HCT116 (cell line): ENCODE data around the gene LILRB1.

Source experiments
- EGR1 ChIP-seq: IDR thresholded peaks from 2 replicates; pipeline ENCODE4 v1.6.1; 2012; ENCODE audit warnings: low read depth
- ELF1 ChIP-seq: IDR thresholded peaks from 2 replicates; pipeline ENCODE4 v1.6.1; 2012; ENCODE audit warnings: low read depth, borderline replicate concordance
- EZH2 ChIP-seq: fragments of 200-600 bp; sonication (generic); IDR thresholded peaks from 2 replicates; pipeline ENCODE4 v1.6.1; 2017; ENCODE audit warnings: antibody characterized with exemption, mixed run types
- MAX ChIP-seq: IDR thresholded peaks from 2 replicates; pipeline ENCODE4 v1.6.1; 2012
- SRF ChIP-seq: IDR thresholded peaks from 2 replicates; pipeline ENCODE4 v1.6.1; 2012; ENCODE audit warnings: low read depth
- ZFX ChIP-seq: fragments of 450-650 bp; IDR thresholded peaks from 2 replicates; pipeline ENCODE4 v1.6.1; 2017
- ZNF274 ChIP-seq: fragments of 200-500 bp; sonication (Bioruptor generic); IDR thresholded peaks from 2 replicates; pipeline ENCODE4 v1.6.1; 2014; ENCODE audit warnings: mild to moderate bottlenecking, low read depth, low read length, inconsistent platforms
- TF ChIP-seq, protein P1 (sequence below), 3 experiments: fragments of 200-600 bp in 1 of 3; sonication (generic) in 1 of 3; IDR thresholded peaks in 2 of 3; conservative IDR thresholded peaks in 1 of 3; 2 replicates each; pipeline ENCODE4 v1.5.1; 2012 to 2017; ENCODE audit warnings: low read depth in 2 of 3, low read length in 2 of 3, antibody characterized with exemption in 1 of 3, borderline replicate concordance in 1 of 3, control low read depth in 1 of 3, mild to moderate bottlenecking in 1 of 3, mixed read lengths in 1 of 3, mixed run types in 1 of 3, moderate library complexity in 1 of 3; ENCODE audit not compliant: insufficient read depth in 1 of 3

DNA sequence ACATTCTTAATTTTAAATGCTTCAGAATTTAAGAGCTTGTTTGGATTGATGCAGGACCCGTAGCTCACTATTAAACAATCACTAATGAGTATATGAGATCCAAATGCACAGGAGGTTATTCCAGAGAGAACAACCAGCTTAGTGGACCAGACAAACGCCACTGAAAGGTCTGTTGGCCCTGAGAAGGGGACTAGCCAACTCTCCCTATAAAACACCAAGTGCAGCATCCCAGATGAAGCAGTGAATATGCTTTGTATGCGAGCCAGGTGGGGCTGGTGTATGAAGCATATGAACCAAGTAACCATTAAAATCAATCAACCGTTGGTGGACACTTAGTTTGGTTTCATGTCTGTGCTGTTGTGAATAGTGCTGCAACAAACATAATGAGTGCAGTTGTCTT, 9.8 kb upstream of the LILRB1 start:
- TF ChIP-seq, protein P1, sequence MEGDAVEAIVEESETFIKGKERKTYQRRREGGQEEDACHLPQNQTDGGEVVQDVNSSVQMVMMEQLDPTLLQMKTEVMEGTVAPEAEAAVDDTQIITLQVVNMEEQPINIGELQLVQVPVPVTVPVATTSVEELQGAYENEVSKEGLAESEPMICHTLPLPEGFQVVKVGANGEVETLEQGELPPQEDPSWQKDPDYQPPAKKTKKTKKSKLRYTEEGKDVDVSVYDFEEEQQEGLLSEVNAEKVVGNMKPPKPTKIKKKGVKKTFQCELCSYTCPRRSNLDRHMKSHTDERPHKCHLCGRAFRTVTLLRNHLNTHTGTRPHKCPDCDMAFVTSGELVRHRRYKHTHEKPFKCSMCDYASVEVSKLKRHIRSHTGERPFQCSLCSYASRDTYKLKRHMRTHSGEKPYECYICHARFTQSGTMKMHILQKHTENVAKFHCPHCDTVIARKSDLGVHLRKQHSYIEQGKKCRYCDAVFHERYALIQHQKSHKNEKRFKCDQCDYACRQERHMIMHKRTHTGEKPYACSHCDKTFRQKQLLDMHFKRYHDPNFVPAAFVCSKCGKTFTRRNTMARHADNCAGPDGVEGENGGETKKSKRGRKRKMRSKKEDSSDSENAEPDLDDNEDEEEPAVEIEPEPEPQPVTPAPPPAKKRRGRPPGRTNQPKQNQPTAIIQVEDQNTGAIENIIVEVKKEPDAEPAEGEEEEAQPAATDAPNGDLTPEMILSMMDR (IDR thresholded peaks at IDR 0.05 in 2 of 3, conservative IDR thresholded peaks at IDR 0.05 in 1 of 3; ENCODE audit: borderline replicate concordance in 1 of 3, insufficient read depth in 1 of 3, low read depth in 2 of 3, low read length in 2 of 3): no peak
- TF ChIP-seq EGR1: no peak
- no peak for TF ChIP-seq EZH2
- TF ChIP-seq MAX: no peak
- no peak for TF ChIP-seq SRF
- TF ChIP-seq ELF1: no peak
- TF ChIP-seq ZFX: no peak
- no peak for TF ChIP-seq ZNF274
